HL-60 (cell line): ENCODE data around the gene SIGLEC10.

Experiments used
- DNase-seq, 2 experiments: peaks; one replicate each; pipeline ENCODE4 v3.0.0-alpha.2; 2010 to 2020; ENCODE audit warnings: low read depth in 1 of 2, low spot score in 1 of 2
- H3K27ac ChIP-seq: fragments of 250-450 bp; sonication (Bioruptor Pico); replicated peaks from 2 replicates; pipeline ENCODE4 v1.5.1; 2020; ENCODE audit warnings: mild to moderate bottlenecking, moderate library complexity
- H3K27me3 ChIP-seq: fragments of 250-450 bp; sonication (Bioruptor Pico); 2 replicates; pipeline ENCODE4 v1.5.1; 2021; ENCODE audit warnings: mild to moderate bottlenecking, moderate library complexity; ENCODE audit not compliant: insufficient read depth, poor library complexity, severe bottlenecking
- H3K4me3 ChIP-seq: replicated peaks from 2 replicates; pipeline ENCODE4 v1.5.1; 2011; ENCODE audit warnings: mild to moderate bottlenecking, control low read depth, low read length; ENCODE audit not compliant: insufficient read depth
- GABPA ChIP-seq: IDR thresholded peaks from 2 replicates; pipeline ENCODE4 v1.6.1; 2012; ENCODE audit warnings: low read depth
- POLR2AphosphoS5 ChIP-seq: IDR thresholded peaks from 2 replicates; pipeline ENCODE4 v1.6.1; 2012; ENCODE audit warnings: low read depth
- SPI1 ChIP-seq: IDR thresholded peaks from 2 replicates; pipeline ENCODE4 v1.6.1; 2012; ENCODE audit warnings: low read depth, mild to moderate bottlenecking, borderline replicate concordance
- TF ChIP-seq, protein P1 (sequence below): IDR thresholded peaks from 2 replicates; pipeline ENCODE4 v1.6.1; 2012; ENCODE audit warnings: low read depth; ENCODE audit not compliant: insufficient replicate concordance
- TF ChIP-seq, protein P2 (sequence below): IDR thresholded peaks from one replicate; pipeline ENCODE4 v1.5.1; 2011; ENCODE audit warnings: low read length, control low read depth, inconsistent platforms; ENCODE audit not compliant: insufficient read depth

SIGLEC10 gene

GRCh38 chr19:51440052-51440451 is 22.6 kb upstream of the SIGLEC10 start:
- no peak for DNase-seq
- Histone ChIP-seq H3K27ac (no peak overlapping the region), H3K27me3 (no peaks in the 10 kb centered on the region), H3K4me3 (no peak overlapping the region)
- TF ChIP-seq, protein P1, sequence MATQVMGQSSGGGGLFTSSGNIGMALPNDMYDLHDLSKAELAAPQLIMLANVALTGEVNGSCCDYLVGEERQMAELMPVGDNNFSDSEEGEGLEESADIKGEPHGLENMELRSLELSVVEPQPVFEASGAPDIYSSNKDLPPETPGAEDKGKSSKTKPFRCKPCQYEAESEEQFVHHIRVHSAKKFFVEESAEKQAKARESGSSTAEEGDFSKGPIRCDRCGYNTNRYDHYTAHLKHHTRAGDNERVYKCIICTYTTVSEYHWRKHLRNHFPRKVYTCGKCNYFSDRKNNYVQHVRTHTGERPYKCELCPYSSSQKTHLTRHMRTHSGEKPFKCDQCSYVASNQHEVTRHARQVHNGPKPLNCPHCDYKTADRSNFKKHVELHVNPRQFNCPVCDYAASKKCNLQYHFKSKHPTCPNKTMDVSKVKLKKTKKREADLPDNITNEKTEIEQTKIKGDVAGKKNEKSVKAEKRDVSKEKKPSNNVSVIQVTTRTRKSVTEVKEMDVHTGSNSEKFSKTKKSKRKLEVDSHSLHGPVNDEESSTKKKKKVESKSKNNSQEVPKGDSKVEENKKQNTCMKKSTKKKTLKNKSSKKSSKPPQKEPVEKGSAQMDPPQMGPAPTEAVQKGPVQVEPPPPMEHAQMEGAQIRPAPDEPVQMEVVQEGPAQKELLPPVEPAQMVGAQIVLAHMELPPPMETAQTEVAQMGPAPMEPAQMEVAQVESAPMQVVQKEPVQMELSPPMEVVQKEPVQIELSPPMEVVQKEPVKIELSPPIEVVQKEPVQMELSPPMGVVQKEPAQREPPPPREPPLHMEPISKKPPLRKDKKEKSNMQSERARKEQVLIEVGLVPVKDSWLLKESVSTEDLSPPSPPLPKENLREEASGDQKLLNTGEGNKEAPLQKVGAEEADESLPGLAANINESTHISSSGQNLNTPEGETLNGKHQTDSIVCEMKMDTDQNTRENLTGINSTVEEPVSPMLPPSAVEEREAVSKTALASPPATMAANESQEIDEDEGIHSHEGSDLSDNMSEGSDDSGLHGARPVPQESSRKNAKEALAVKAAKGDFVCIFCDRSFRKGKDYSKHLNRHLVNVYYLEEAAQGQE = no peak

GRCh38 chr19:51439021-51439465 is 21.6 kb upstream of the SIGLEC10 start:
- no peak for TF ChIP-seq SPI1
- TF ChIP-seq, protein P2, sequence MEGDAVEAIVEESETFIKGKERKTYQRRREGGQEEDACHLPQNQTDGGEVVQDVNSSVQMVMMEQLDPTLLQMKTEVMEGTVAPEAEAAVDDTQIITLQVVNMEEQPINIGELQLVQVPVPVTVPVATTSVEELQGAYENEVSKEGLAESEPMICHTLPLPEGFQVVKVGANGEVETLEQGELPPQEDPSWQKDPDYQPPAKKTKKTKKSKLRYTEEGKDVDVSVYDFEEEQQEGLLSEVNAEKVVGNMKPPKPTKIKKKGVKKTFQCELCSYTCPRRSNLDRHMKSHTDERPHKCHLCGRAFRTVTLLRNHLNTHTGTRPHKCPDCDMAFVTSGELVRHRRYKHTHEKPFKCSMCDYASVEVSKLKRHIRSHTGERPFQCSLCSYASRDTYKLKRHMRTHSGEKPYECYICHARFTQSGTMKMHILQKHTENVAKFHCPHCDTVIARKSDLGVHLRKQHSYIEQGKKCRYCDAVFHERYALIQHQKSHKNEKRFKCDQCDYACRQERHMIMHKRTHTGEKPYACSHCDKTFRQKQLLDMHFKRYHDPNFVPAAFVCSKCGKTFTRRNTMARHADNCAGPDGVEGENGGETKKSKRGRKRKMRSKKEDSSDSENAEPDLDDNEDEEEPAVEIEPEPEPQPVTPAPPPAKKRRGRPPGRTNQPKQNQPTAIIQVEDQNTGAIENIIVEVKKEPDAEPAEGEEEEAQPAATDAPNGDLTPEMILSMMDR = peak; percentile 31
- DNase-seq = peak in 1 of 2 experiments; percentile 56
- no peak overlapping the region for H3K27ac ChIP-seq
- H3K4me3 ChIP-seq = no peak overlapping the region
- H3K27me3 ChIP-seq = no peaks in the 10 kb centered on the region

DNA sequence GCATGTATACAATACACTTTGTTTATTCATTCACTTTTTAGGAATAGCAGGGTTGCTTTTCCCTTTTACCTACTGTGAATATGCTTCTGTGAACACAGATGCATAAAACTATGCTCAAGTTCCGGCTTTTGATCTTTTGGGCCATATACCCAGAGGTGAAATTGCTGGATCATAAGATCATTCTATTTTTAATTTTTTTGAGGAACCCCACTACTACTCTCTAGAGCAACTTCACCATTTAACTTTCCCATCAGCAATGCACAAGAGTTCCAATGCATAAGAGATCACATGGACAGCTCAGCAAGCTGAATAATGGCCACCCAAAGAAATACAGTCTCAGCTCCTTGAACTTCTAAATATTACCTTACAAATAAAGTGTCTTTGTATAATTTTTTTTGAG is 17.0 kb upstream of the SIGLEC10 start:
- Histone ChIP-seq H3K27ac (no peak overlapping the region), H3K4me3 (no peak overlapping the region), H3K27me3 (no peaks in the 10 kb centered on the region)
- no peak for DNase-seq
- TF ChIP-seq SPI1 (no peak), GABPA (no peak), POLR2AphosphoS5 (no peak)
- TF ChIP-seq, protein P1 = no peak
- TF ChIP-seq, protein P2 = no peak

DNA sequence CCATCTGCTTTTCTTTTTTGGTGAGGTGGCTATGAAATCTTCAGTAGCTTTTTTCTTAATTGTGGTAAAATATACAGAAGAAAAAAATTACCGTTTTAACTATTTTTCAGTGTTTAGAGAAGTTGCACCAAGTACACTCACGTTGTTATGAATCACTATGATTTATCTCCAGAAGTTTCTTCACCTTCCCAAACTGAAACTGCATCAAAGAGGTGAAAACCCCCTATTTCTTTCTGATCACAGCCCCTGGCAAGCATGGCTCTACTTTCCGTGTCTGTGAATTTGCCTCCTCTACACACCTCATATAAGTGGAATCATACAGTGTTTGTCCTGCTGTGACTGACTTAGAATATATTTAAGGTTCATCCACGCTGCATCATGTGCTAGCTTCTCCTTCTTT is 15.6 kb upstream of the SIGLEC10 start:
- H3K4me3 ChIP-seq = no peak overlapping the region
- H3K27me3 ChIP-seq = no peaks in the 10 kb centered on the region
- TF ChIP-seq GABPA (no peak), SPI1 (no peak)
- TF ChIP-seq, protein P1 = no peak
- TF ChIP-seq, protein P2 = no peak
- no peak for DNase-seq
- no peak overlapping the region for H3K27ac ChIP-seq
